ENCODE data around the gene ENPP5.

- TF ChIP-seq POLR2A (IDR thresholded peaks at IDR 0.05), result no peak
- TF ChIP-seq POLR2AphosphoS5 (IDR thresholded peaks at IDR 0.05), result no peak
These were observed 45.0 kb upstream of the ENPP5 start for GRCh38 chr6:46215777-46216176.
